Iris pigment epithelial cell (primary cell): ENCODE results near the gene SEPTIN10.

Experiments used
- DNase-seq: peaks from one replicate; pipeline ENCODE4 v3.0.0-alpha.2; 2011; ENCODE audit warnings: low read depth

SEPTIN10 gene

GRCh38 chr2:109521233-109522062 lies 92.3 kb downstream of the SEPTIN10 start:
- no peak for DNase-seq

GRCh38 chr2:109519513-109519912 lies 94.3 kb downstream of the SEPTIN10 start:
- DNase-seq = no peak

GRCh38 chr2:109517118-109517889 lies 96.5 kb downstream of the SEPTIN10 start:
- no peak for DNase-seq

GRCh38 chr2:109516445-109517117 lies 97.2 kb downstream of the SEPTIN10 start:
- DNase-seq = peak; percentile 51

- DNase-seq = no peak
These were observed 98.9 kb downstream of the SEPTIN10 start for GRCh38 chr2:109514857-109515256.

- DNase-seq = peak; percentile 90
These were observed 99.8 kb downstream of the SEPTIN10 start for GRCh38 chr2:109513749-109514588.

- no peak for DNase-seq
These were observed 100.5 kb downstream of the SEPTIN10 start for GRCh38 chr2:109513230-109513629.

- DNase-seq = no peak
These were observed 101.7 kb downstream of the SEPTIN10 start for GRCh38 chr2:109512076-109512475.

GRCh38 chr2:109511168-109511567 lies 102.6 kb downstream of the SEPTIN10 start:
- no peak for DNase-seq

GRCh38 chr2:109510136-109511028 lies 103.4 kb downstream of the SEPTIN10 start:
- peak; percentile 61 for DNase-seq

GRCh38 chr2:109508556-109508955 lies 105.2 kb downstream of the SEPTIN10 start:
- DNase-seq = no peak

GRCh38 chr2:109507828-109508227 lies 105.9 kb downstream of the SEPTIN10 start:
- no peak for DNase-seq

- DNase-seq = no peak
These were observed 106.5 kb downstream of the SEPTIN10 start for GRCh38 chr2:109507217-109507616.

GRCh38 chr2:109503191-109503590 lies 110.6 kb downstream of the SEPTIN10 start:
- DNase-seq = no peak

GRCh38 chr2:109501461-109501860 lies 112.3 kb downstream of the SEPTIN10 start:
- DNase-seq = no peak

GRCh38 chr2:109500910-109501309 lies 112.9 kb downstream of the SEPTIN10 start:
- no peak for DNase-seq

GRCh38 chr2:109499566-109499965 lies 114.2 kb downstream of the SEPTIN10 start:
- no peak for DNase-seq

- no peak for DNase-seq
These were observed 114.9 kb downstream of the SEPTIN10 start for GRCh38 chr2:109498906-109499305.

- no peak for DNase-seq
These were observed 115.6 kb downstream of the SEPTIN10 start for GRCh38 chr2:109497911-109498870.
